MCF 10A (cell line): ENCODE results near the gene CAVIN2. TPM values are rescaled to one million over a fixed set of nuclear protein-coding genes. Genes with fewer than 3 reads are reported as not detected.

Experiments used
- BruUV-seq: library from RNA; stranded (reverse); fragments of 400-500 nt; replicated peaks from 2 replicates; lab custom pipeline; 2021; lab: Mats Ljungman, UMichigan
- CTCF ChIA-PET: fragments of 300-600 bp; sonication (Branson Sonifier 250); formaldehyde crosslinking; extraction: SDS; loops from one replicate; lab custom pipeline; 2021; ENCODE audit warnings: antibody characterized with exemption, inconsistent platforms; lab: Yijun Ruan, JAX
- POLR2A ChIA-PET: fragments of 300-600, 350-650 bp; sonication (Branson Sonifier 250); formaldehyde crosslinking; extraction: SDS; loops from one replicate; lab custom pipeline; 2020; ENCODE audit warnings: antibody characterized with exemption, inconsistent platforms; lab: Yijun Ruan, JAX
- DNase-seq: peaks from one replicate; pipeline ENCODE4 v3.0.0-alpha.2; 2018; ENCODE audit not compliant: unreplicated experiment
- H3K27ac Mint-ChIP-seq: one replicate; pipeline ENCODE4 v1.8.0; 2022; ENCODE audit warnings: mild to moderate bottlenecking, low read depth, mixed read lengths; ENCODE audit not compliant: unreplicated experiment
- H3K27me3 Mint-ChIP-seq: one replicate; pipeline ENCODE4 v1.8.0; 2022; ENCODE audit warnings: mixed read lengths; ENCODE audit not compliant: insufficient read depth, unreplicated experiment
- H3K36me3 Mint-ChIP-seq: one replicate; pipeline ENCODE4 v1.8.0; 2022; ENCODE audit warnings: mild to moderate bottlenecking, moderate library complexity, mixed read lengths; ENCODE audit not compliant: insufficient read depth, unreplicated experiment
- H3K4me1 Mint-ChIP-seq: one replicate; pipeline ENCODE4 v1.8.0; 2022; ENCODE audit warnings: mixed read lengths; ENCODE audit not compliant: insufficient read depth, unreplicated experiment
- H3K4me3 Mint-ChIP-seq: one replicate; pipeline ENCODE4 v1.8.0; 2022; ENCODE audit warnings: mild to moderate bottlenecking, moderate library complexity, mixed read lengths; ENCODE audit not compliant: unreplicated experiment
- H3K9me3 Mint-ChIP-seq: one replicate; pipeline ENCODE4 v1.8.0; 2022; ENCODE audit warnings: mixed read lengths; ENCODE audit not compliant: unreplicated experiment
- intact Hi-C: fragments of 100-400 bp; cut with micrococcal nuclease; formaldehyde crosslinking; loops from 2 replicates; pipeline ENCODE4 v1.14.1; 2022
- total RNA-seq: library from RNA; stranded (reverse); gene quantifications from 2 replicates; pipeline ENCODE4 v1.2.3, GENCODE V29; 2022
- TF ChIP-seq, protein P1 (sequence below): fragments of 200-600 bp; IDR thresholded peaks from one replicate; pipeline ENCODE4 v1.8.0; 2022; ENCODE audit warnings: antibody characterized with exemption, mild to moderate bottlenecking; ENCODE audit not compliant: unreplicated experiment

CAVIN2 gene
- total RNA-seq, 1 experiment from 2014 or later = 16.4 TPM

DNA sequence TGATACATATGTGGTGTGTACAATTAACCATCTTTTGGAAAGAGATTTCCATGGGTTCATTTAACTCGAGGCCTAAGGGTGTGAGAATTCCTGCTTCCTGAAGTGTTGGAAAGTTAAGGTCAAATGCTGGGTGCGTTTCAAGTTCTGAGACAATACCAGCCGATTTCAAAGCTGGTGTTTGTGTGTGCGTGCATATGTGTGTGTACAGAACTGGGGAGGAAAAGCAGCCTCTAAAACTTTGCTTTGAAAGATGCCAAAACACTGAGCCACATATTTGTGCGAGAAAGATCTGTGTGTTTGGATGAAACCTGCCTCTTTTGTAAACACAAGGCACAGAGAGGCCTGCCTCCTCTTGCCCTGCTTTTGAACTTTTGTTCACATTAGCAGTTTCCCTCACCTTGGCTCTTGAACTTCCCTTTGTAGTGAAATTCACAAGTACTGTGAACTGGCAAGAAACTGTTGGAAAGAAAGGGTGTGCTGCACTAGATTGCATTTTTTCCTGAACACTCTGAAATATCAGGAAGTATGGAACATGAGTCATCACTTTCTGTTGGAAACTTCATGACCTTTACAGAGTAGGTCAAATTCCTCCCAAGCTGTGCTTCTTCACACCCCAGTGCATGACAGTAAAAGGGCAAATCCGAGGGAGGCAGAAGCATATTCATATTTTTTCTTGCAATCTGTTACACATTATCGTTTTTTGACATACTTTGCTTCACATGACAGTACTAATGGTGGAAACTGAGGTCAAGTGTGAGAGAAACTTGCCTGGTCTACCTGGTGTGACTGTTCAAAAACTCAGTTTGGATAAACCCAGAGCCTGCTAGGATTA lies 20.0 kb upstream of the CAVIN2 start:
- Mint-ChIP-seq H3K36me3 (no peaks in the 10 kb centered on the region), H3K4me1 (peaks cover 69% of the 10 kb centered on the region), H3K27ac (peak overlapping the region; percentile 85), H3K27me3 (no peaks in the 10 kb centered on the region), H3K9me3 (no peaks in the 10 kb centered on the region), H3K4me3 (peak overlapping the region; percentile 13)
- peak; percentile 91 for DNase-seq
- intact Hi-C loops = loop anchor here (5.0 kb wide), 1 partner anchor 310 kb away; no protein-coding TSS in a partner anchor
- POLR2A ChIA-PET = interaction anchor here (1.0 to 10.7 kb wide), 8 partner anchors 9 to 73 kb away, joined by 3 to 110 read pairs (median 5); partner anchors contain the start of gene CAVIN2
- CTCF ChIA-PET = interaction anchor here (0.7 to 4.2 kb wide), 7 partner anchors 16 to 738 kb away, joined by 3 to 23 read pairs (median 3); partner anchors contain the start of gene CAVIN2
- no TSS peak for BruUV-seq
- TF ChIP-seq, protein P1, sequence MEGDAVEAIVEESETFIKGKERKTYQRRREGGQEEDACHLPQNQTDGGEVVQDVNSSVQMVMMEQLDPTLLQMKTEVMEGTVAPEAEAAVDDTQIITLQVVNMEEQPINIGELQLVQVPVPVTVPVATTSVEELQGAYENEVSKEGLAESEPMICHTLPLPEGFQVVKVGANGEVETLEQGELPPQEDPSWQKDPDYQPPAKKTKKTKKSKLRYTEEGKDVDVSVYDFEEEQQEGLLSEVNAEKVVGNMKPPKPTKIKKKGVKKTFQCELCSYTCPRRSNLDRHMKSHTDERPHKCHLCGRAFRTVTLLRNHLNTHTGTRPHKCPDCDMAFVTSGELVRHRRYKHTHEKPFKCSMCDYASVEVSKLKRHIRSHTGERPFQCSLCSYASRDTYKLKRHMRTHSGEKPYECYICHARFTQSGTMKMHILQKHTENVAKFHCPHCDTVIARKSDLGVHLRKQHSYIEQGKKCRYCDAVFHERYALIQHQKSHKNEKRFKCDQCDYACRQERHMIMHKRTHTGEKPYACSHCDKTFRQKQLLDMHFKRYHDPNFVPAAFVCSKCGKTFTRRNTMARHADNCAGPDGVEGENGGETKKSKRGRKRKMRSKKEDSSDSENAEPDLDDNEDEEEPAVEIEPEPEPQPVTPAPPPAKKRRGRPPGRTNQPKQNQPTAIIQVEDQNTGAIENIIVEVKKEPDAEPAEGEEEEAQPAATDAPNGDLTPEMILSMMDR = no peak

DNA sequence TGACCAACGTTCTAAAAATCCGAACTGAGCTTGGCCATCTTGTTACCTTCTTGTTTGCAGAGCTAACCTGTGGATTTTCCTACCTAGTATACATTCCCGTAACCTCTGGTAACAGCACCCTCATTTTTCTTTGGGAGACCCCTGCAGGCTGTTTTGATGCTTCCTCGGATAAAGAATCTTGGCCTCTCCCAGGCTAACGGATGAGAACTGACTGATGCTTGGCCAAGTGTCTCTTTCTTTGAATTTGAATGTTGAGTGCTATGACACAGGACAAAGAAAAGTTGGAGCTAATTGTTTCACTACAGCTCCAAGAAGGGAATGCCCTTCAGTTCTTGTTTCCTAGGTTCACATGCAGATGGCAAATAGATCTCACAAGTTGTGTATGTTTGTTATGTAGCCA lies 19.3 kb upstream of the CAVIN2 start:
- DNase-seq = no peak
- no peak overlapping the region for H3K4me3 Mint-ChIP-seq
- no TSS peak for BruUV-seq
- H3K27me3 Mint-ChIP-seq = no peaks in the 10 kb centered on the region
- H3K9me3 Mint-ChIP-seq = no peaks in the 10 kb centered on the region
- TF ChIP-seq, protein P1 = no peak
- intact Hi-C loops = loop anchor here (5.0 kb wide), 1 partner anchor 309 kb away; no protein-coding TSS in a partner anchor
- ChIA-PET CTCF (interaction anchor here (1.0 to 2.3 kb wide), 6 partner anchors 15 to 297 kb away, joined by 3 to 11 read pairs (median 3); partner anchors contain the start of gene CAVIN2), POLR2A (interaction anchor here (0.7 to 10.7 kb wide), 9 partner anchors 9 to 118 kb away, joined by 3 to 110 read pairs (median 5); partner anchors contain the start of gene CAVIN2)
- peak overlapping the region; percentile 85 for H3K27ac Mint-ChIP-seq
- H3K4me1 Mint-ChIP-seq = peaks cover 72% of the 10 kb centered on the region
- no peaks in the 10 kb centered on the region for H3K36me3 Mint-ChIP-seq

DNA sequence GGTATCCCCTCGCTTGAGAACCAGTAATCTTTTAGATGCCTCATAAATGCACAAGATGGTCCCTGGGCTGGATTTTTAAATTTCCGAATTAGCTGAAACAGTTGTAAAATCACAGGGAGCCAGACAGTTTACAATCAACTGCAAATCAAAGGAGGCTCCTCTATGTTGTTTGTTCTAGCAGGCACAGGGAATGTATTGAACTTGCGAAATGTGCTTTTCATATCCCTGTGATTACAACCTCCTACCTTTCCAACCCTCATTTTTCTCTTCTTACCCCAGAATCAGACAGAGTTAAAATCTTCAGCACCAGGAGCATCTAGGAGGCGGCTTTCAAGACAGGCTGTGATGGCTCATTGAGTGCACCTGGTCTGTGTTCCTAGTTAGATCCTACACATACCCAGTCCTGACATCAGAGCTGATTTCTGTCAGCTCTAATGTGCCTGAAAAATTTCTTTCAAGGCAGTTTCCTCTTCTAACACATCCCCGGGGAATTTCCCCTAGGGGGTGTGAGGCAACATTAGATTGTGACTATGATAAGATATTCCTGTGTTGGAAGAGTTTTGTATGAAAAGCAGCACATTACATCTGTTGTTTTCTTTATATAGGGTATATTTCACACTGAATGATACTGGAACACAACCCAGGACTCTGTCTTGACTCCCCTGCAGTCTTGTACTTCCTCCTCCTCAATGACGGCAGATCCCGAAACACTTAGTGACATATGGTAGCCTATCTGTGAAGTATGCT lies 17.9 kb upstream of the CAVIN2 start:
- ChIA-PET CTCF (interaction anchor here (1.4 to 2.3 kb wide), 4 partner anchors 13 to 298 kb away, joined by 3 to 11 read pairs (median 5); partner anchors contain the start of gene CAVIN2), POLR2A (interaction anchor here (0.8 to 10.7 kb wide), 7 partner anchors 9 to 293 kb away, joined by 3 to 110 read pairs (median 5); partner anchors contain the start of gene CAVIN2)
- Mint-ChIP-seq H3K36me3 (no peaks in the 10 kb centered on the region), H3K27me3 (no peaks in the 10 kb centered on the region), H3K9me3 (no peaks in the 10 kb centered on the region), H3K27ac (peak overlapping the region; percentile 85), H3K4me3 (no peak overlapping the region), H3K4me1 (peaks cover 65% of the 10 kb centered on the region)
- intact Hi-C loops = loop anchor here (5.0 kb wide), 1 partner anchor 308 kb away; no protein-coding TSS in a partner anchor
- no TSS peak for BruUV-seq
- peak; percentile 65 for DNase-seq
- TF ChIP-seq, protein P1 = no peak
